Cardiac fibroblast (primary cell): ENCODE results near the gene PDE6A.

Experiments
- DNase-seq, 2 donors: peaks; one replicate each; pipeline versions ENCODE4 v3.0.0 to v3.0.0-alpha.2; 2010; ENCODE audit warnings: low read depth in 2 of 2
- H3K4me3 ChIP-seq, 2 donors: replicated peaks in 1 of 2; 1 replicate in 1 of 2; 2 replicates in 1 of 2; pipeline ENCODE4 v1.5.1; 2011; ENCODE audit warnings: low read depth in 2 of 2, low read length in 2 of 2, mild to moderate bottlenecking in 2 of 2, moderate library complexity in 1 of 2
- CTCF ChIP-seq: IDR thresholded peaks from one replicate; pipeline ENCODE4 v1.5.1; 2011; ENCODE audit warnings: low read depth, mild to moderate bottlenecking, low read length, inconsistent platforms

Gene PDE6A

GRCh38 chr5:149917073-149917676 is 27.4 kb downstream of the PDE6A start:
- H3K4me3 ChIP-seq, result no peak overlapping the region
- no peak for TF ChIP-seq CTCF
- DNase-seq, result peak; percentile 46 to 60

- peak in 1 of 2 donors; percentile 38 for DNase-seq
- no peak for TF ChIP-seq CTCF
Observed at GRCh38 chr5:149916334-149917072, 28.1 kb downstream of the PDE6A start.

DNA sequence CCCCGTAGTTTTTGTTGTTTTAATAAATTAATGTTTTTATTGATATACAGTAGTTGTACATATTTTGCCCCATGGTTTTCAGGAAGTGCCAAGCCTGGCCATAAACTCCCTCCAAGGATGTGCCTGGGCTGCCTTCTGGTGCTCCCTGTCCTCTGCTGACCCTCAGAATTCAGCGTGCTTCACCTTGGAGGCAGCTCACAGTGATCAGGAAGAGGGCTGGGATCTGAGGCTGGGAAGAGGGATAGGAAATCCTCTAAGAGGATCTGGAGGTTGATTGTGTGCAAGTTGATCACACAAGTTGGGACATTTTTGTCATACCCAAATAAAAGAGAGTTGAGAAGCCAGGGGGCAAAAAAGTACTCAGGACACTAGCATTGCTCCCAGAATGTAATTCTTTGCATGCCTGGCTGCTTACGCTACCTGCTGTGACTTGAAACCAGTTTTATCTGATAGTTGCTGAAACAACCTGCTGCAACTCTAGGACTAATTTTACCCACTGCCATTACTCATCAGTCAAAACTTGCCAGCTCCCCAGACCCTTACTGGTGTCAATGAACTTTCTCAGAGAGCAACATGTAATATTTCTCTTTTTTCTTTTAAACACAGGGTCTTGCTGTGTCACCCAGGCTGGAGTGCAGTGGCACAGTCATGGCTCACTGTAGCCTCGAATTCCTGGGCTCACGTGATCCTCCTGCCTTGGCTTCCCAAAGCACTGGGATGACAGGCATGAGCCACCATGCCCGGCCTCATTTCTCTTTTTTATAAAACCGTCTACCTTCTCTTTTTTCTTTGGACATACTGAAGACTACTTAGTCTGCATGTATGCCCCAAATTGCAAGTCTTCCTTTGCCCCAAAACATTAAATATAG is 29.0 kb downstream of the PDE6A start:
- DNase-seq, result peak in 1 of 2 donors; percentile 58
- H3K4me3 ChIP-seq, result no peak overlapping the region
- no peak for TF ChIP-seq CTCF

More at GRCh38 chr5:149916334-149917072, 28.1 kb downstream of the PDE6A start:
- H3K4me3 ChIP-seq, result no peak overlapping the region

DNA sequence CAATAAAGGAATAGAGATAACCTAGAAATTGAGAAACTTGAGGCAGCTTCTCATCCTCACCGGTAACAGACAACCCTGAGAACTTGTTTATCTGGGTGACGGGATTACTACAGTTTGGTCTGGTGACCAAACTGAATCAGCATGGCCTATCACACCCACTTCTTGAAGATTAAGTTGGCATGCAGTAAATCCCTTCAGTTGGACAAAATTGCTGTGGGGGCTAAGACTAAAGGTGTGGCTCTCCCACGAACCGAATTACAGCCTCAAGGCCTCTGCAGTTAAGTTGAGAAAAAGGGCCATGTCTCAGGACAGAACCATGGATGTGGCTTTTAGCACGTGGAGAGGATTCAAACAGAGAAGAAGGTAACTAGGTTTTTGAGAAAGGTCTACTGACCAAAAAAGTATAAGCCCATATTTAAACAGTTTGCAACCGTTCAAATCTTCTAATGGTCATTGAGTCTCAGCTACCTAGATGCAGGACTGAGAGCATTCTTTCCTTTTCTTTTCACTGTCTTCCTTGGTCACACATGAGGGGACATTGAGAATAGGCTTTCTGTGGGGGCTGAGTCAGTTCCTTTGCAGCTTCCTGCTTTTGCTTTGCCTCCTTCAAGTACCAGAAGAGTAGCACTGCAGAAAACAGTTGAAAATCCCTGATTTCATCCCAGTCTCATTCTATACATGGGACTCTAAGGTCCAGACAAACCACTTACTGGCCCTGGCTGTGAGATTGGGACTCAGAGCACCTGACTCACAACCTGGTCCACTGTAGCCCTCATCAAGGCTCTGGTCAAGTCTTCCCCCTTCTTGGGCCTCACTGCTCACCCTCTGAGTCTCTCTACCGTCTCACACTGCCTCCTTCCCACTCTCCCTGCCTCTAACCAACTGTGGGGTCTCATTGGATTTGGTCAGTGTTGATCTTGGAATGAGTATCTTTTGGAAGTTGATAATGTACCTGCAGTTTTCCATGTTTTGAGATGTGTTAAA is 30.9 kb downstream of the PDE6A start:
- no peak for DNase-seq
- no peak for TF ChIP-seq CTCF
- H3K4me3 ChIP-seq, result no peak overlapping the region

DNA sequence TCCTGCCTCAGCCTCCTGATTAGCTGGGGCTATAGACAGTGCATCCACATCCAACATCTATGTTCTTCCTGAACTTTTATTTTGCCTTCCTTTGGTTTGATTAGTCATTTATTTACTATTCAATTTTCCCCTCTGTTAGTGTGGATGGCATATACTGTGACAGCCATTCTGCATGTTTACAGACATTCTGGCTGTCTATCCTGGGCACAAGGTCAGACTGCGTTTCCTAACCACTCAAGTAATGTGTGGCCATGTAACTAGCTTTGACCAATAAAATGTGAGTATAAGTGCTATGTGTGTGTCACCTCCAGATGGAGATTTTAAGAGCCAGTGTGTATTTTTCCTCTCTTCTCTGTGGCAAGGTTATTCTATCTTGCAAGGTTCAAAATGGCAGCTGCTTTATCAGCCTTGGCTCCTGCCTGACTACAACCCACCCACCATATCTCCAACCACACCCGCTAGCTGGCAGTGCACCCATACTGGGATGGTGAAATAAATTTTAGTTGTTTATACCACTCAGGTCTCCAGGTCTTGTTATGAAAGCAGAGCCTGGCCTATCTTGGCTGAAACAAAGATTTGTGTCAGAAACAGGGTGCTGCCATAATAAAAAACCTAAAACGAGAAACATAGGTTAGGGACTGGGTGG is 32.2 kb downstream of the PDE6A start:
- no peak for TF ChIP-seq CTCF

GRCh38 chr5:149911031-149911430 is 33.6 kb downstream of the PDE6A start:
- no peak overlapping the region for H3K4me3 ChIP-seq
- DNase-seq, result no peak
- no peak for TF ChIP-seq CTCF

More for the DNA sequence above, 32.2 kb downstream of the PDE6A start:
- no peak for DNase-seq
- no peak overlapping the region for H3K4me3 ChIP-seq
